Lung (tissue), 12 donors: Measurements from ENCODE around the gene CNTNAP2. TPM values are rescaled to one million over a fixed set of nuclear protein-coding genes. Genes with fewer than 3 reads are reported as not detected.

Experiments
- ATAC-seq: fragments of 200-7000 bp; cut with Tn5 transposase; one replicate; pipeline ENCODE4 v1.9.1; 2020; ENCODE audit warnings: moderate number of reproducible peaks; ENCODE audit not compliant: insufficient read depth, low FRiP score
- DNase-seq, 3 donors: peaks; one replicate each; pipeline ENCODE4 v3.0.0-alpha.2; 2013 to 2017
- H3K27ac ChIP-seq, 2 donors: one replicate each; pipeline ENCODE4 v1.5.1; 2013; ENCODE audit warnings: mild to moderate bottlenecking in 2 of 2, moderate library complexity in 2 of 2, control low read depth in 1 of 2, inconsistent platforms in 1 of 2, low read depth in 1 of 2, low read length in 1 of 2
- H3K27me3 ChIP-seq, 3 donors: one replicate each; pipeline ENCODE4 v1.5.1; 2013; ENCODE audit warnings: low read length in 2 of 3; ENCODE audit not compliant: control insufficient read depth in 3 of 3, insufficient read depth in 3 of 3
- H3K36me3 ChIP-seq, 4 donors: one replicate each; pipeline ENCODE4 v1.5.1; 2013; ENCODE audit warnings: low read length in 4 of 4, mild to moderate bottlenecking in 1 of 4, moderate library complexity in 1 of 4; ENCODE audit not compliant: control insufficient read depth in 4 of 4, insufficient read depth in 4 of 4
- H3K4me1 ChIP-seq, 5 donors: one replicate each; pipeline ENCODE4 v1.5.1; 2013; ENCODE audit warnings: low read length in 5 of 5, mild to moderate bottlenecking in 2 of 5, moderate library complexity in 1 of 5; ENCODE audit not compliant: control insufficient read depth in 5 of 5, insufficient read depth in 5 of 5
- H3K4me3 ChIP-seq: one replicate; pipeline ENCODE4 v1.5.1; 2013; ENCODE audit warnings: mild to moderate bottlenecking, control low read depth, moderate library complexity
- H3K9ac ChIP-seq, 2 donors: one replicate each; pipeline ENCODE4 v1.5.1; 2013; ENCODE audit warnings: low read length in 2 of 2, control low read depth in 1 of 2; ENCODE audit not compliant: insufficient read depth in 1 of 2
- H3K9me3 ChIP-seq, 4 donors: one replicate each; pipeline ENCODE4 v1.5.1; 2013; ENCODE audit warnings: low read length in 3 of 4, mild to moderate bottlenecking in 1 of 4, moderate library complexity in 1 of 4; ENCODE audit not compliant: control insufficient read depth in 4 of 4, insufficient read depth in 3 of 4
- CTCF ChIP-seq: IDR thresholded peaks from 2 replicates; pipeline ENCODE4 v1.5.1; 2012; ENCODE audit warnings: mild to moderate bottlenecking; ENCODE audit errors: control extremely low read depth, extremely low read depth
- WGBS, 2 donors: extraction: QIAGEN DNeasy Blood & Tissue Kit; methylation state at CpG; one replicate each; pipeline ENCODE4 v1.1.7; 2013; 5-methylcytosine and 5-hydroxymethylcytosine counted together
- polyA plus RNA-seq, 2 donors: library from polyadenylated mRNA; stranded (reverse); fragments of 200-250 nt; gene quantifications; one replicate each; pipeline ENCODE4 v1.2.1, GENCODE V29; 2013
- total RNA-seq, 2 donors: library from RNA; depleted of rRNA in 1 of 2; stranded (reverse); fragments of >200 nt in 1 of 2; gene quantifications; one replicate each; pipeline ENCODE4 v1.2.1, GENCODE V29; 2014 to 2021
- donor health status: control.
- donor health status: control.
- donor health status: Bipolar disorder and iron deficiency.
- donor health status: healthy.
- donor health status: DM: yes; HTN: yes; CAD: no.

Gene CNTNAP2
- total and polyA plus RNA-seq, 4 donors, result 0.18 to 45.3 (median 0.52) TPM

- WGBS, 2 donors, result 87 to 89% methylated on average over 8 of the region's 8 CpGs
- Histone ChIP-seq H3K4me3 (no peak overlapping the region), H3K4me1 (no peaks in the 10 kb centered on the region), H3K27me3 (no peaks in the 10 kb centered on the region), H3K27ac (no peak overlapping the region), H3K9me3 (peaks cover 0 to 12% (median 0%) of the 10 kb centered on the region in 4 donors), H3K9ac (no peak overlapping the region), H3K36me3 (no peaks in the 10 kb centered on the region)
- no peak for ATAC-seq
- no peak for TF ChIP-seq CTCF
- DNase-seq, result no peak
These were observed 2325.6 kb downstream of the CNTNAP2 start for GRCh38 chr7:148442141-148442655.

- no peak for ATAC-seq
- H3K27ac ChIP-seq, result no peak overlapping the region
- no peak overlapping the region for H3K4me3 ChIP-seq
- DNase-seq, result no peak
- TF ChIP-seq CTCF, result no peak
- H3K4me1 ChIP-seq, result no peaks in the 10 kb centered on the region
- 89 to 90% methylated on average over 6 of the region's 6 CpGs for WGBS, 2 donors
- no peaks in the 10 kb centered on the region for H3K36me3 ChIP-seq
- peaks cover 0 to 10% (median 0%) of the 10 kb centered on the region in 4 donors for H3K9me3 ChIP-seq
- H3K9ac ChIP-seq, result no peak overlapping the region
- no peaks in the 10 kb centered on the region for H3K27me3 ChIP-seq
These were observed 2326.3 kb downstream of the CNTNAP2 start for GRCh38 chr7:148442933-148443332.

- H3K36me3 ChIP-seq, result no peaks in the 10 kb centered on the region
- H3K9ac ChIP-seq, result no peak overlapping the region
- DNase-seq (no peak), ATAC-seq (no peak)
- no peaks in the 10 kb centered on the region for H3K4me1 ChIP-seq
- WGBS, 2 donors, result 95 to 96% methylated on average over 42 of the region's 42 CpGs
- no peaks in the 10 kb centered on the region for H3K27me3 ChIP-seq
- H3K9me3 ChIP-seq, result peaks cover 0 to 10% (median 0%) of the 10 kb centered on the region in 4 donors
- TF ChIP-seq CTCF, result no peak
- no peak overlapping the region for H3K27ac ChIP-seq
- H3K4me3 ChIP-seq, result no peak overlapping the region
These were observed 2328.9 kb downstream of the CNTNAP2 start for GRCh38 chr7:148445260-148446044.
